C1 segment of cervical spinal cord (tissue), 14 donors: Measurements from ENCODE around the gene NPNT.

Source experiments
- DNase-seq, 14 donors: peaks; one replicate each; lab custom pipeline; 2025; lab: John Stamatoyannopoulos, UW

NPNT gene

DNA sequence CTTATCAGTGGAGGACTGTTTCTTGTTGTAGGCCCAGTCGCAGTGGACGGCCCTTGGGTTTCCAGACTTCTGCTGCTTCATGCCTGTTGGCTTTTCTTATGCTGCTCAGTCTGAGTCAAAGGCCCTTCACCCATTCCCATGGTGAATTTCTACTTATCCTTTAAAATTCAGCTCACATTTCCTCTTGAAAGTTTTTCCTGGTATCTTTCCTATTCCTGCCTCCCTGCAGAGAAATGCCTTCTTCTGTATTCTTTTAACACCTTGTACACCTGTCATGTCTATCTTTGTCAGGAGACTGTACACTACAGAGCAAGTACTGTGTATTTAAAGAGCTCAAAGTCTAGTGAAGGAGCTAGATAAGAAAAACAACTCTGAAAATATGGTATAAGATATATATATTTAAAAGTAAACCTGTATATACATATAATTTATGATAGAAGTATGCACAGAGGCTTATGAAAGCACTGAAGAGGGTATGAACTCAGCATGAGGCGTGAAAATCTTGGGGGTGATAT lies 22.0 kb downstream of the NPNT start:
- DNase-seq, result no peak

DNA sequence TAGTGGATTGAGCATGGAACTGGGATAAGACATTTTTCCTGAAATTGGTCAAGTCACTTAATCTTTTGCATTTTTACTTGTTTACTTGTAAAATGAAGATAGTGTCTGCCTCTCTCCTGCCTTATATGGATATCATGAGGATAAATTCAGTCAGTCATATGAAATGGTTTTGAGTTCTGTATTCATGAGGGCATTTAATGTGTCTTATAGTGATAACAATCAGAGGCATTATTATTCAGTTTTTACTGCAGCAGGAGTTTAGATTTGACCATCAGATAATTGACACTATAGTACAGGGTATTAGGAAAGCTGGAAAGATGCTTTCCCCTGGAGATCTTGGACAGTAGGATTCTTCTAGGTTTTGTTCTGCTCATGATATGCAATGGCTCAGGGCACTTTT lies 26.0 kb downstream of the NPNT start:
- no peak for DNase-seq

DNA sequence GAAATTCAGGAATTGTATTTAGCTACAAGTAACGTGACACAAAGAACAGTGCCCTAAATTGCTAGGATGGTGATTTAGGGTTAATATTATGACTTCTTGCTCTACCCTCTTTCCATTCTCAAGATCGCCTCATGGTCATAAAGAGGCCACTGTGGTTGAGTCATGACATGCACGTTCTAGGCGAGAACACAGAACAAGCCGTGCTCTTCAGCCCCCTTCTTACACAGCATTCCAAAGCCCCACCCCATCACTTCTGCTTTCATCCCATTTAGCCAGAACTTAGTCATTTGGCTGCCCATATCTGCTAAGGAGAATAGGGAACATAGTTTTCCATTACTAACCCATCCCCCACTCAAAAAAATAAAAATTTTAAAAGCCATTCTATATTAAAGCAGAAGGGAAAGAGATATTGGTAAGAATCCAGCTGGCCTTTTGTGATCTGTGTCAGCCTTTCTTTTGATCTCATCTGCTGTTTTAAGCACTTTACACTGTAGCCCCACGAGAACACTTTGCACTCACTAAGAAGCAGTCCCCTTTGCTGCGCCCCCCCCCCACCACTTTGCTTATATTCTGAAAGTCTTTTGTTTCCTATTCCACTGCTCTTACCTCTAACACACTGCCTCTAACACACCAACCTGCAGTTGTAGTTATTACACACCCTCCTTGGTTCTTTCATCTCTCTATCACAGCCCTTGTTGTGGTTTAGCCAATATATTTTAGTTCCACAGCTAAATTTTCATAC lies 28.4 kb downstream of the NPNT start:
- no peak for DNase-seq

DNA sequence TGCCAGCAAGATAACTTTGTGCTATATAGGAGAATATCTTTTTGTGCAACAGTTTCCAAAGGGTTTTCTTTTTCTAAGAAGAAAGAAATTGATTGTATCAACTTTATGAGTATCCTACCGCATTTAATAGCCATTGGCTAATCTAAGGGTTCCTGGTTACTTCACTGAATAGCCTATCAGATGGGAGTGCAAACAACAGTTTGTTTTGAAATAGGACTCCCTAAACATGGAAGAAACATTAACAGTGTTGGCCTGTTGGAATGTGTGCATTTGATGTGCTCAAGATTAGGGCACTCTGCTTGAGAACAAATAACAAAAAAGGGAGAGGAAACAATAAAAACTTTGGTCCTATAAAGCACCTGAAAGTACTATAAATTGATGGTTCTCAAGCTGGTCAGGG lies 29.1 kb downstream of the NPNT start:
- DNase-seq, result no peak

DNA sequence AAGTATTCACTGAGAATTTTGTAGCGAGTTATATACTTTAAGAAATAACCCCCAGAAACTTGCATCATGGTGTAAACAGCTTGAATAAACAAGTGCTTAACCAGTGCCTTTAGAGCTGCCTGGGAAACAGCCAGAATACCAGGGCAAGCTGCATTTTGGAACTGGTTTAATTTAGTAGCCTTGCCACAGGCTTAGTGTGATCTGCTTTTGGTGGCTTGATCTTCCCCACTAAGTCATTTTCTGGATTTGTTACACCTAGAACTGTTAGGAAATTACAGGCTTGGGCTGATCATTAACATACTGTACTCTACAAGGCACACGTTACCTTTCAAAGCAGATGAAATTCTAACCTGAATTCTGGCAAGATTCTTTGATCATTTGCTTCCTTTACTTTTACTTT lies 35.4 kb downstream of the NPNT start:
- no peak for DNase-seq

DNA sequence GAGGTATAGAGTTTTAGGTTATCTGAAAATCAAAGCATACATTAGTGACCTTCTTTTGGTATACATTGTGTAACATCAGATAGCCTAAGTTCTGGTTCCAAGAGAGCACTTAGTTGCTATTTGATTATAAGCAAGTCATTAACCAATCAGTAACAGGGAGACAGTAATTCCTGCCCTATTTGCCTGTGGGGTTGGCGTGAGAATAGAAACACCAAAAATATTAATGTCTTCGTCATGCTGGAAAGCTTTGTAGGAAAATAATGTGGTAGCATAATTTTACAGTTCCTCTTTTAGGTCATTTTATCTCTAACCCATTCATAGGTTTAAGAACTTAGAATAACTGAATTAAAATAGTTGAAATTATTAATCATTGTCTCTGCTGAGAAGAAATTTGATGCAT lies 37.8 kb downstream of the NPNT start:
- DNase-seq, result no peak

DNA sequence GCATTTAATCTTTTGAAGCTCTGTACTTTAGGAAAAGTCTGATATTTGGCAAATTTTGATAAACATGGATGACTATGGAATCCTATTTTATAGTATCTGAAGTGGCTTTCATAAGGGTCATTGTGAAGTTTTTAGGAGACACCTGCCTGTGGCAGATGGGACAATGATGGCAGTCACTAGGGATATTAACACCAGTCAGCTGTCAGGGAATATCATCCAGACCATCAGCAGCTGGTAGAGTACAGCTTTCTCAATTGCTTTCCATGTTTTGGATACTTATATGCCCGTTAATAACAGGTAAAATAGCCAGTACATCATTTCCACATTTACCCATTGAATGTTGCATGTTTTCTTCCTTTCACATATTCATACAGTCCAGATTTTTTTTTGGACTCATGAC lies 39.1 kb downstream of the NPNT start:
- DNase-seq, result no peak

DNA sequence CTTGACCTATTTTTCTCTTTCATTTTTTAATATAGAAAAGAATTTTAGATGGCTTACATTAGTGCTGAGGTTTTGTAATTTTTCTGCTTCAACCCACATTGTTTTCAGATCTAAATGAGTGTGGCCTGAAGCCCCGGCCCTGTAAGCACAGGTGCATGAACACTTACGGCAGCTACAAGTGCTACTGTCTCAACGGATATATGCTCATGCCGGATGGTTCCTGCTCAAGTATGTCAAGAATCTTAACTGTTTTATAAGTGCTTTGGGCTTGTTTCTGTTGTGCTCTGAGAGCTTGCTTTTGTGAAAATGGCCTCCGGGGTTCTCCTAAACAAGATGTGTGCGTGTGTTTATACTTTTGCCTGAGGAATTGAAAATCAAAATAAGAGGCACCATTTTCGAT lies 41.6 kb downstream of the NPNT start:
- DNase-seq, result no peak

DNA sequence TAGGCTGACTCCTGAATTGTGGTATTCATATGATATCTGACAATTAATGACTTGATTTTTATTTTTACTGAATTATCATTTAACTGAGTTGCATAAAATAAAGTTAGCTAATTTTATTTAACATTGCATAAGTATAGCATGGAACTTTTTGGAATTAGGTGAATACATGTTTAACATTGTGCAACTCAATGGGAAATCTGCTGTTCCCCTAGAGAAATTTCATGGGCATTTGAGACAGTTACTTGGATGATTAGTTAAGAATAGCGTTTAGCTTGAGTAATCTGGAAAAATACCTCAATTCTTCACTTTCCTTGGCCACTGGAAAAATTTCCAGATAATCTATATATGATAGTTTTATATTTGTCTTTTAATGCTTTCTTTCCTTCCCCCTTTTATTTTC lies 42.5 kb downstream of the NPNT start:
- no peak for DNase-seq

DNA sequence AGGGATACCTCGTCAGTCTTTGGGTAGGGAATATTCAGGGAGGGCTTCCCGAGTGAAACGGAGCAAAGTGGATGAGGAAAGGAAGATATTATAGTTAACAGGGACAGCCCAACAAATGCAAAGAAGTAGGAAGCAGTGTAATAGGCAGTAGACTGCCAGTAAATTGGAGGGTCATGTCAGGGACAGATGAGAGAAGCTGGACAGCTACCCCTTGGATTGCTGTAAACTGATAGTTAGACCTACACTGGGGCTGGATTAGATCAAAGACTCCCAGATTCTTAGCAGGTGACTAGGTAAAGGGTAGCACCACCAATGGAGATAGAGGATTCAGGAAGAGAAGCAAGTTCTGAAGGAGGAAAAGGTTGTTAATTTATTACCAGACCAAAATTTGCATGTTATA lies 48.0 kb downstream of the NPNT start:
- no peak for DNase-seq

DNA sequence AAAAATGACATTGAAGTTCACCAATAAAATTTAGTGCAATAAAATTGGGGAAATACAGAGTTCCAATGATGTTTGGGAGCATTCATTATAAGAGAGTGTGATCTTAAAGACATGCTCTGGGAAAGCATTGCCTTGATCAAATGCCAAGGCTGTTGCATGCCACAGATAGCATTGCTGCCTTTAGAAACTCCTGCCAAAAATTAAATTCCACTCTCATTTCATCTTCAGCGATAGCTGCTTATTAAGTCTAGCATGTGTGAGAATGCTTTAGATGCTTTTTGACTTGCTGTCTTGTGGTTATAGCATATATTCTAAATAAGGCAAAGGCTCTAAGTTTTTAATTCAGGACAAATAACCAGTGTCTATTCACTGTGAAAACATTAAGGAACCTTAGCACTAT lies 49.3 kb downstream of the NPNT start:
- DNase-seq, result no peak

DNA sequence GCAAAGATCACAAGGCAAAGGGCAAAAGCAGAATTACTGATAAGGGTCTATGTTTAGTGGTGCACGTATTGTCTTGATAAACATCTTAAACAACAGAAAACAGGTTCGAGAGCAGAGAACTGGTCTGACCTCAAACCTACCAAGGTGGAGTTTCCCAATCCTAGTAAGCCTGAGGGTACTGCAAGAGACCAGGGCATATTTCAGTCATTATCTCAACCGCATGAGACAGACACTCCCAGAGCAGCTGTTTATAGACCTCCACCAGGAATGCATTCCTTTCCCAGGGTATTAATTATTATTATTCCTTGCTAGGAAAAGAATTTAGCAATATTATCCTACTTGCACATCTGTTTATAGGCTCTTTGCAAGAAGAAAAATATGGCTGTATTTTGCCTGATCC lies 51.5 kb downstream of the NPNT start:
- DNase-seq, result no peak

DNA sequence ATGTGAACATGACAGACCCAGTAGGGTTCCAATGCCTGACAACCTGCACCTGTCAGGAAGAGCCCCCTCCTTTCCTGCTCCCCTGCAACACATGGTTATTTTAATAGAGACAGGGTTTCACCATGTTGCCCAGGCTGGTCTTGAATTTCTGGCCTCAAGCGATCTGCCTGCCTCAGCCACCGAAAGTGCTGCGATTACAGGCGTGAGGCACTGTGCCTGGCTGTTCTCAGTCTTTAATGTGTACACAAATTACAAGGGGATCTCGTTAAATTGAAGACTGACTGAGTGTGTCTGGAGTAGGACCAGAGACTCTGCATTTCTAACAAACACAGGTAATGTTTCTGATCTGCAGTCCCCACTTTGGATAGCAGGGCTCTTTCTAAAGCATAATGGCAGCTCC lies 55.4 kb downstream of the NPNT start:
- DNase-seq, result no peak

DNA sequence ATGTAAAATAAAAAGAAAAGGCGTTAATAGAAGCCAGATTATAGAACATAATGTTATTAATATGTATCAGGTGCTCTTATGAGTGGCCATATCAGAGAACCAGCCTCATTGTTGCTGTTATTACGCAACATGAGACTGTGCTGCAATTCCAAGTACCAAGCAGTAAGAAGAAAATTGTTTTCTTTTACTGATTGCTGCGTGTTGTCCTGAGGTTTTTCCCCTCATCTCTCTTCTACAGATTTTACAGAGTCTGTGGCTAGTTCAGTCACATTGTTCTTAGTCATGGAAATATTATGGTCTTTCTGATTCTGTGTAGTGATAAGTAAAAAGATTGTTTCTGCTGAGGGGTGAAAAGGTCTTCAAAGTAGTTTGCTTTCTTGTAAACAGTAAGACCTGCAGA lies 55.9 kb downstream of the NPNT start:
- DNase-seq, result no peak

DNA sequence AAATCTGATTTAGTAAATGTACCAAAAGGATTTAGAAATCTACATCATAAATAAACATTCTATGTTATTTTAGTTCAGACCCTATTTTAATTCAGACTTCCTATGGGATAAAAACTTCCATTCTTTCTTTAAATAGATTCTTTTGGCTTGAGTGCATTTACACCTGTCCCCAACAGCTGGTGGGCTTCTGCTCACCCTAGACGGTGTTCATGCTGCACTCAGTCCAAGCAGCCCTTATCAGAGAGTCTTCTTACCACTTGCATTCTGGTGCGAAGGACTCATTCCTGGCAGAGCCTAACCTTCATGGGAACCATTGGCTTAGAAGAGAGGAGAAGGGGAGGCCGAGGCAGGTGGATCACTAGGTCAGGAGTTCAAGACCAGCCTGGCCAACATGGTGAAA lies 57.3 kb downstream of the NPNT start:
- DNase-seq, result no peak

DNA sequence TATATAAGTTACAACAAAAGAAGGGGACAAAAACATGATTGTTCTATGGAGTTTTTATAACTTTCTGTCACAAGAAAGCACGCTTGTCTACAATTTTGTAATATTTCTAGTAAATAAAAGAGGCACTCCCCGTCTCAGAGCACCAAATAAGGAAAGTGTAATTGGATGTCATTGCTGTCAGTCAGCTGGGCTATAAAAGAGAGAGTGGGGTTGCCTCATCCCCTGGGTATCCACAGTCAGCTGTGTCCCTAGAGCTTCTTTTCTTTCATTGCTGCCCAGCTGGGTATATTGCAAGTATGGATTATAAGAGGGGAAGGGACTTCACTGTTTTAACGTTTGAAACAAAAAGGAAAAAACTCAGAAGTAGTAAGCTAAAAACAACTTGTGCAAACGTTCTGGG lies 61.3 kb downstream of the NPNT start:
- DNase-seq, result no peak

DNA sequence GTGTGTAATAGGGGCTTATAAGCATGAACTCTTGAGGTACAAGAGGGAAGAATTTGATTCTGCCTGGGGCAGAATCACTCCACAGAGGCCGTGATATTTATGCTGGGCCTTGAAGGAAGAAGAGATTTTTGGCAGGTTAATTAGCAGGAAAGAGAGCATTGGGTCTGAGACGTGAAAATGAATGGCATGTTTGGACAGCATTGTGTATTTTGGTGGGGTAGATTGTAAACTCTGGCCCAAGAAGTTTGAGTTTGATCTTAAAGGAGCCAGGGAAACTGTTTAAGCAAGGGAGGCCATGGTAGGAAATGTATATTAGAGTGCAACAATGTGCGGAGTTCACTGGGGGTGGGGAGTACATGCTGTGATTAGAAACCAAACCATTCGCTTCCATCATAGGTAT lies 62.4 kb downstream of the NPNT start:
- no peak for DNase-seq

DNA sequence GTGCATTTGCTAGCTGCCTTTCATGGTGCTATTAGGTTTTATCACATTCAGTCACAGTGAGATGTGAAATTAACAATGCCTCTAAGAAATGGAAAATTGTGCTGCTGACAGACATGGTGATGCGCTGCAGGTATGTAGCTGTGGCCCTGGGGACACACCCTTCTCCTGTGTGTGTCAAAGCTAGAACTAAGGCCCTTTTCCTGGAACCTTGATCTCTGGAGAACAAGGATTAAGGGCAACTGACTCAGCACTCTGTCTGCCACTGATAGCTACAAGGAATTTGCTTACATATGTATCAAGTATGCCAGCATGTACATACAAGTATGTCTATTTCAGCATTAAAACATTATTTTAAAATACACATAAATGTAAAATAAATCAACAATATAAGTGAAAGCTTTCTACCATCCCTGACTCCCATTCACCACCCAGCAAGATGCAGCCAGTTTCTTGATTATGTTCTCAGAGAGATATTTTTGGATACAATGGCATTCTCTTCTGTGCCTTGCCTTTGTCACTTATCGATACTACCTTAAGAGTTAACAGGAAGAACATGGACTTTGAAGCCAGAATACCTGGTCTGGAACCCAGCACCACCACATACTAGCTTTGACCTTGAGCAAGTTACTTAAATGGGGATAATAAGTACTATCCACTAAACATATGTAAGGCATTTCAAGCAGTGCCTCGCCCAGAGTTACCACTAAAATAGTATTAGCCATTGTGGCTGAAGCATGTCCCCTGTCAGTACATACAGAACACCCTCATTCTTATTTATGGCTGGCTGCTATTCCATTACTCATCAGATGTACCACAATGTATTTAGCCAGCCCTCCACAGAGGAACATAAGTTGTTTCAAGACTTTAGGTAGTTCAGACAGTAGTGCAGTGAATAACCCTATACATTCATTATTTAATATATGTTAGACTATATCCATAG lies 68.5 kb downstream of the NPNT start:
- DNase-seq, result no peak

DNA sequence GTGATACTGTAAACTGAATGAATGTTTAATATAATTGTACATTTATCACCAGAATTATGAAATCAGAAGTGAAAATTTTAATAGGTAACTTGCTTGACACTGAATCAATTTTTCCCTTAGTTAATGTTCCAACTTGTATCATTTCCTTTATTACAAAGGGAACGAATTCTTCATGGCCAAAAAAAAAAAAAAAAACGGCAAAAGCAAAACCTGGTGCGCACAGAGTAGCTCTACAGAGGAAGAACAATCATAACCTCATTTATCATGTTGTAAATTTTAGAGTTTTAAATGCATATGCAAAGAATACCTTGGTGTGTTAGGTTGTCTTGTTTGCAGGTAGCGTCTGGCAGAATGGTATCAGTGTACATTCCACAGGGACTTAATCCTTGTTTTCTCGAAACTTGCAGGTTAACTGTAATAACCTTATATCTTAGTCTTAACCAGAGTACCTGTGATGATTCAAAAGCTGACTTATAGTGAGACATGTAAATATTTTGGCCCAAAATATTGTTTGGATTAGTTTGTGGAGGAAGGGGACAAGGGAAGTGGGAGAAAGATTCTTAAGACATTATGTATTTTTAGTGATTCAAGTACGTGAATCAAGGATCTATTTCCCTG lies 70.0 kb downstream of the NPNT start:
- DNase-seq, result no peak

DNA sequence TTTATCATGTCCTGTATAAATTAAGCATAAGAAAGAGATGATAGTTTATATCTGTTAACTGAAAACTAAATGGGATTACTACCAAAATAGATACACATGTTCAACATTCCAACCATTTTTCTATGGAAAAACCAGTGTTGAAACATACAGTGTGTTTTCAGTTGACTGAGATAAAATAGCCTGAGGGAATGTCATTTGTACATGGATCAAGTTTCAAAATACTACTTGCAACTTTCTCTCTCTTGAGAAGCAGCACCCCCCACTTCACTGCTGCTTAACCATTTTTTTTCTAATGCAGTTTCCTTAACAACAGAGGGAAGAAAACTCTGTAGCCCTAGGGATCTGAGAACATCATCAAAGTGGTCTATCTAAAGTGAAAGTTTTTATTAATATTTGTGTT lies 70.8 kb downstream of the NPNT start:
- DNase-seq, result no peak

DNA sequence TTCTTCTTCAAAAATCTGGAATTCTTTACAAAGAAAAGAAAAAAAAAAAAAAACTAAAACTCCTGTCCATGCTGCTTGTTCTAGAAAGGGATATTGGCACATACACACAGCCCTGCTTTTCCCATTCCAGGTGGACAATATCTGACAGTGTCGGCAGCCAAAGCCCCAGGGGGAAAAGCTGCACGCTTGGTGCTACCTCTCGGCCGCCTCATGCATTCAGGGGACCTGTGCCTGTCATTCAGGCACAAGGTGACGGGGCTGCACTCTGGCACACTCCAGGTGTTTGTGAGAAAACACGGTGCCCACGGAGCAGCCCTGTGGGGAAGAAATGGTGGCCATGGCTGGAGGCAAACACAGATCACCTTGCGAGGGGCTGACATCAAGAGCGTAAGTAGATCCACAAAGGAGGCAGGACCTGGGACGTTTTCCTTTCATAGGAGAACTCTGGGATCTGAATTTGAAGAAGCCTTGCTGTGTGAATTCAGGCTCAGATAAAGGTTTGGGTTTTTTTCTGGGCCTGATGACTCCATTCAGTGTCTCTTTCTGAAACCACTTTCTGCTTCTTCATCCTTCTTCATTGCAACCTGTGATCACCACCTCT lies 71.9 kb downstream of the NPNT start:
- DNase-seq, result no peak

DNA sequence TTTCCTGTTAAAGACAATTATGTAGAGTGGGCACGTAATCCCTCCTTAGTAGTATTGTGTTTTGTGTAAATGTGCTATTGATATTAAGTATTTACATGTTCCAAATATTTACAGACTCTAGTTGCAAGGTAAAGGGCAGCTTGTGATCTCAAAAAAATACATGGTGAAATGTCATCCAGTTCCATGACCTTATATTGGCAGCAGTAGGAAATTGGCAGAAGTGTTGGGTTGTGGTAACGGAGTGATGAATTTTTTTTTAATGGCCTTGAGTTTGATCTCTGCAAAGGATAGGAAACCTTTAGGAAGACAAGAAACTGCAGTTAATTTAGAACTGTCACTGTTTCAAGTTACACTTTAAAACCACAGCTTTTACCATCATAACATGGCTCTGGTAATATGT lies 74.3 kb downstream of the NPNT start:
- DNase-seq, result no peak
